GM21423 (cell line): ENCODE measurements around the gene PSPH.
"Not testable (repeated sequence)": the region's sequence is repeated elsewhere in the genome, so short reads cannot be mapped to it uniquely, and the experiment has no call there.

Experiments
- ATAC-seq: cut with Tn5 transposase; IDR thresholded peaks from one replicate; pipeline ENCODE4 v1.9.1; 2021; ENCODE audit warnings: mild to moderate bottlenecking, moderate library complexity; ENCODE audit not compliant: unreplicated experiment

PSPH gene

GRCh38 chr7:56051339-56052191, at the start of gene PSPH, which contains the start of gene CCT6A:
PSPH (minus strand) TSS chr7:56051444; CDS start chr7:56021212, 30,232 bp downstream.
CCT6A (plus strand) TSS chr7:56051765; CDS start chr7:56051849, 84 bp downstream.
- peak; percentile 96 for ATAC-seq

DNA sequence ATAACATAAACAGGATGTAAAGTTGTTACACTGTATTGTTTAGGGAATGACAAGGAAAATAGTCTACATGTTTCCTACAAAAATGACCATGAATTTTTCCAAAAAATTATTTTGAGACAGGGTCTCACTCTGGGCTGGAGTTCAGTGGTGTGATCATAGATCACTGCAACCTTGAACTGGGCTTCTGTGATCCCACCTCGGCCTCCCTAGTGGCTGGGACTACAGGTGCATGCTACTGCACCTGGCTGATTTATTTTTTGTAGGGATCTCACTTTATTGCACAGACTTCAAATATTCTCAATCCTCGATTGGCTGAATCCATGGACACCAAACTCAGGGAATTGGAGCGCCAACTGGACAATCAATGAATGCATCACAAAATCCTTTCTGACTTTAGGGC, 48.4 kb upstream of the PSPH start:
- no peak for ATAC-seq

DNA sequence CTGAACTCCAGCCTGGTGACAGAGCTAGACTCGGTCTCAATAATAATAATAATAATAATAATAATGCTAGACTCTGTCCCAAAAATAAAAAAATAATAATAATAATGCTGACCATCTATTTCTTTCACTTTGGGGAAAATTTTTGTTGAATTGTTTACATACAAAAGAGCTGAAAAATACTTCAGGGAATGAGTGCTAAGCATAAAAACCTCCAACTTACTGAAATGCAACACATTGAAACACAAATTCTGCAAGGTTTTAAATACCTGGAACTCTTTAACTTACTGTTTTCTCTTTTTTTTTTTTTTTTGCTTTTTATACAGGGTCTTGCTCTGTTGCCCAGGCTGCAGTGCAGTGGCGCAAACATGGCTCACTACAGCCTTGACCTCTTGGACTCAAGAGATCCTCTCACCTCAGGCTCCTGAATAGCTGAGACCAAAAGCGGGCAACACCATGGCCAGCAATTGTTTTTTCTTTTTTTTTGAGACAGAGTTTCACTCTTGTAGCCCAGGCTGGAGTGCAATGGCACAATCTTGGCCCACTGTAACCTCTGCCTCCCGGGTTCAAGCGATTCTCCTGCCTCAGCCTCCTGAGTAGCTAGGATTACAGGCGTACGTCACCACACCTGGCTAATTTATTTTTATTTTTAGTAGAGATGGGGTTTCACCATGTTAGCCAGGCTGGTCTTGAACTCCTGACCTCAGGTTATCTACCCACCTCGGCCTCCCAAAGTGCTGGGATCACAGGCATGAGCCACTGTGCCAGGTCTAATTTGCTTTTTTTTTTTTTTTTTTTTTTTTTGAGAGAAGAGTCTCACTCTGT, 47.2 kb upstream of the PSPH start:
- ATAC-seq: not testable (repeated sequence)

GRCh38 chr7:56097700-56098099, 46.5 kb upstream of the PSPH start:
- ATAC-seq: no peak

GRCh38 chr7:56092789-56093531, 41.7 kb upstream of the PSPH start, which contains the start of gene PHKG1:
PHKG1 (minus strand) TSS chr7:56092952; CDS start chr7:56088941, 4,011 bp downstream.
- no peak for ATAC-seq

DNA sequence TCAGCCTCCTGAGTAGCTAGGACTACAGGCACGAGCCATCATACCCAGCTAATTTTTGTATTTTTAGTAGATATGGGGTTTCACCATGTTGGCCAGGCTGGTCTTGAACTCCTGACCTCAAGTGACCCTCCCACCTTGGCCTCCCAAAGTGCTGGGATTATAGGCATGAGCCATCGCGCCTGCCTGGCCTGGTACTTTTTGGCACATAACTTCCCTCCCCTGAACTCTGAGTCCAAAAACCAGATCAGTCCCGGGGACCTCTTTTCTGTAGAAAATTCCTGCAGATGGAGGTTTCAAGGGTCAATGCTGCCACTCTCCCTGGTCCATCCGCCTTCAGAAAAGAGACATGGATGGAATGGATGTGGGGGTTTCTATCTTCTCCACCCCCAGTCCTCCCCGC, 41.1 kb upstream of the PSPH start:
- ATAC-seq: not testable (repeated sequence)

DNA sequence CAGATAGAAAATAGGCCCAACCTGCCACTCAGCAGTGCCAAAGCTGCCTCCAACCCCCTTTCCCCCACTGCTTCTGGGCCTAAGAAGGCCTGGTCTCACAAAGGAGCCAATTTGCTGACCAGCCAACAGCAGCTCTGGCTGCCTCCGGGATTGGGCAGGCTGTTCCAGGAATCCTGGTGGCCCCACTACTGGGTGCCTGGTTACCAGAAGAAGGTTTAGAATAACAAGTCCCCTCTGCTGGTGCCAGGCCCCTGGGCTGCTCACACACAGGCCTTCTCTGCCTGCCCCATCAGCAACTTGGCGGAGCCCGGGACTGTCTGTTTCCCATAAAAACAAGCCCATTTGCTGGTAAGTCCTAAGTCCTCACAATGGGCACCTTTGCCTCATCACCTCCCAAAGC, 40.3 kb upstream of the PSPH start:
- ATAC-seq: no peak

DNA sequence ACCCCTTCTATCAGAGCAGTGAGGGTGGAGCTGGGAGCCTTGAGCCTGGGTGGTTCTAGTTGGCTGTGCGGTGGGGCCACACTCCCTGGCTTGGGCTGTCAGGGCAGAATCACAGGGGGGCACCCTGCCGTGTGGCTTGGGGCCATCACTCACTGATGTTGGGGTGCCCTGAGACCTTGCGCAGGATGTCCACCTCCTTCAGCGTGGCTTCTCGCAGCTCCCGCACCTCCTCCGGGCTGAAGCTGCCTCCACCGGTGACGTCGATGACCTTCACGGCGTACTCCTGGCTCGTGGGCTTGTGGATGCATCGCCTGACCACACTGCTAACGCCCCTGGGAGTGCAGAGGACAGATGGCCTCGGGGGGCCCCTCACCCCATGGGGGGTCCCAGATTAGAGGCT, 36.2 kb upstream of the PSPH start:
- no peak for ATAC-seq

DNA sequence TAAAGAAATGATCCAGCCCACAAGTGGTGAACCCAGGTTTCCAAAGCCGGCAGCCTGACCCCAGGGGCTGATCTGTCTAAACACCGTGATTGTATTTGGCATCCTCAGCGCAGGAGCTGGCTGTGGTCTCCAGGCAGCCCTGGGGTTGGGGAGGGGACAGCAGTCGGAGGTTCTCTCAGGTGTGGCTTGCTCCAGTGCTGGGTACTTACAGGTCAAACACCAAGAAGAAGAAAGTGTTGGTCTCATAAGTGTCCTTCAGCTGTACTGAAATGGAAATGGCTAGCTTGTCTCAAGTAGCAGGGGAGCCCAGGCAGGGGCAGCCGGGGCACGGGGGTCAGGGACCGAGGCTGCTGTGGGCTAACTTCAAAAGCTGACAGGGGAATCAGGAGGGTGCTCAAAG, 35.5 kb upstream of the PSPH start:
- ATAC-seq: no peak

GRCh38 chr7:56083150-56083785, 32.0 kb upstream of the PSPH start:
- no peak for ATAC-seq

- no peak for ATAC-seq
These were observed 30.5 kb upstream of the PSPH start for GRCh38 chr7:56081626-56082340.

- ATAC-seq: not testable (repeated sequence)
These were observed 29.6 kb upstream of the PSPH start for GRCh38 chr7:56080726-56081435.

DNA sequence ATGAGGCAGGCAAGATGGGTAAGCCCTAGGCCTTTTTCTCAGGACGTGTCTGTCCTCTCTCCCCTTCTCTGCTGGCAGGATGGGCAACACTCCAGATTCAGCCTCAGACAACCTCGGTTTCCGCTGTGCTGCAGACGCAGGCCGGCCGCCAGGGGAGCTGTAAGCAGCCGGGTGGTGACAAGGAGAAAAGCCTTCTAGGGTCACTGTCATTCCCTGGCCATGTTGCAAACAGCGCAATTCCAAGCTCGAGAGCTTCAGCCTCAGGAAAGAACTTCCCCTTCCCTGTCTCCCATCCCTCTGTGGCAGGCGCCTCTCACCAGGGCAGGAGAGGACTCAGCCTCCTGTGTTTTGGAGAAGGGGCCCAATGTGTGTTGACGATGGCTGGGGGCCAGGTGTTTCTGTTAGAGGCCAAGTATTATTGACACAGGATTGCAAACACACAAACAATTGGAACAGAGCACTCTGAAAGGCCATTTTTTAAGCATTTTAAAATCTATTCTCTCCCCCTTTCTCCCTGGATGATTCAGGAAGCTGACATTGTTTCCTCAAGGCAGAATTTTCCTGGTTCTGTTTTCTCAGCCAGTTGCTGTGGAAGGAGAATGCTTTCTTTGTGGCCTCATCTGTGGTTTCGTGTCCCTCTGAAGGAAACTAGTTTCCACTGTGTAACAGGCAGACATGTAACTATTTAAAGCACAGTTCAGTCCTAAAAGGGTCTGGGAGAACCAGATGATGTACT, 28.4 kb upstream of the PSPH start:
- ATAC-seq: no peak

DNA sequence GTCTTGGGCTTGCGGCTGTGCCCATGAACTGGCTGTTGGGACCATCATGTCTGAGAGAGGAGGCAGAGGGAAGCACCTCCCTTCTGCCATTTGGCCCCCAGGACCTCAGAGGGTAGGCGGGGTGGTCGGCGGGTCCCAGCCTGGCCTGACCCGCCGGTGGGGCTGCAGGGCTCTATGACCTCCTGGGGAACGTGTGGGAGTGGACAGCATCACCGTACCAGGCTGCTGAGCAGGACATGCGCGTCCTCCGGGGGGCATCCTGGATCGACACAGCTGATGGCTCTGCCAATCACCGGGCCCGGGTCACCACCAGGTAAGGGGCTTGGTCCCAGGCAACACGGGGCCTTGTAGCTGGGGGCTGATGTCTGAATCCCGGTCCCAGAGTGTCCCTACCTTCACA, 27.0 kb upstream of the PSPH start:
- no peak for ATAC-seq

DNA sequence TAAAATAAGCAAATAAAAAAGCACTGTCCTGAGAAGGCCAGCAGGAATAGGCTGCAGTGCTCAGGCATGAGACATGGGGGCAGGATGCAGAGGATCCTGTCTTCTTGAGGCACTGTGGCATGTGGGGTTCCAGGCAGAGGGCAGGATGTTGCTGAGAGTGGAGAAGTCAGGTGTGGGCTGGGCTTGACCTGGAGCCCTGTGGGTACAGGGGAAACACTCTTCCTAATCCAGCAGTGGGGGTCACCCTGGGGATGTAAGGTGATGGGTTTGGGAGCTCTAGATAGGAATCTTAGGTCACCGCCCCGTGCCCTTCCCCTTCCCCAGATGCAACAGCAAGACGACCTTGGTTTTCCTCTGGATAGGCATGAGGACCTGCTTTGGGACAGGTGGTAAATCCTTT, 26.4 kb upstream of the PSPH start:
- ATAC-seq: no peak

GRCh38 chr7:56074371-56074791, 23.1 kb upstream of the PSPH start:
- ATAC-seq: peak; percentile 90

- ATAC-seq: not testable (repeated sequence)
These were observed 15.1 kb upstream of the PSPH start for GRCh38 chr7:56066376-56066775.

DNA sequence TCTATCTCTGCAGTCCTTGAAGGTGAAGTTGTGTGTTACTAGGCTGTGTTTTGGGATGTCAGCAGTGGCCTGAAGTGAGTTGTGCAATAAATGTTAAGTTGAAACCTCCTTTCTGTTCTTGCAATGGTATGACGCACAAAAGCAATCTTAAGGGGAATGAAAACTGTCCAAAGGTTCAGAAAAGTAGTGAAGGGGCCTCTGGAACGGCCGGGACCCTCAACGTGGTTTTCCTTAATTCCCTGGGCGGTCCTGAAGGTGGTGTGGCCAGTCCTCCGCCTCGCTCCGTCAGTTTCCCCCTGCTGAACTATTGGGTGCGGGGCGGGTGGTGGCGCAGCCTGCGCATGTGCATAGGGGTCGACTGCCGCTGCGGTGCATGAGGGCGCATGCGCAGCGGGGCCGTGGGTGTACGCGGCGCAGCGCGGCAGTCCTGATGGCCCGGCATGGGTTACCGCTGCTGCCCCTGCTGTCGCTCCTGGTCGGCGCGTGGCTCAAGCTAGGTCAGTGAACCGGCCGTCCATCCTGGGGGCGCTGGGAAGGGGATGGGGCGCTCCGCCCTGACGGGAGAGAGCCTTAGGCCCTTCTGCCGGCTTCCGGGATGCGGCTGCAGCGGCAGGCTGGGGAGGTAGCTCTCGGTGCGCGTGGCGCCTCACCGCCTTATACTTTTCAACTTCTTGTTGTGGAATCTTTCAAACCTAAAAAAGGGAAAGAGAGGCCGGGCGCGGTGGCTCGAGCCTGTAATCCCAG, 12.8 kb upstream of the PSPH start, which contains the start of gene SUMF2:
Gene SUMF2 (plus strand): TSS at position 405 of the 744 bp plus-strand sequence. CDS start 26 bp downstream, at position 431.
- peak; percentile 82 for ATAC-seq
